Breast epithelium (tissue), 4 donors: ENCODE results near the gene FAM120A. TPM values are rescaled to one million over a fixed set of nuclear protein-coding genes. Genes with fewer than 3 reads are reported as not detected.

Experiments
- DNase-seq, 2 donors: peaks; one replicate each; pipeline ENCODE4 v3.0.0-alpha.2; 2019; ENCODE audit warnings: low spot score in 2 of 2
- H3K27ac ChIP-seq, 2 donors: fragments of 200-600 bp; sonication (generic) in 1 of 2; one replicate each; pipeline ENCODE4 v1.5.1; 2016 to 2019; ENCODE audit warnings: mild to moderate bottlenecking in 1 of 2
- H3K27me3 ChIP-seq, 2 donors: fragments of 200-600 bp; sonication (generic) in 1 of 2; one replicate each; pipeline versions ENCODE4 v1.5.1 to v1.6.0; 2017 to 2019; ENCODE audit warnings: control low read depth in 1 of 2, mild to moderate bottlenecking in 1 of 2
- H3K36me3 ChIP-seq: fragments of 200-600 bp; one replicate; pipeline ENCODE4 v1.5.1; 2019
- H3K4me1 ChIP-seq, 2 donors: fragments of 200-600 bp; sonication (generic); one replicate each; pipeline ENCODE4 v1.5.1; 2016 to 2019; ENCODE audit warnings: control low read depth in 1 of 2
- H3K4me3 ChIP-seq, 3 donors: fragments of 200-600 bp; sonication (generic); 1 replicate in 2 of 3; 2 replicates in 1 of 3; pipeline ENCODE4 v1.5.1; 2016 to 2019; ENCODE audit warnings: mild to moderate bottlenecking in 3 of 3, moderate library complexity in 2 of 3
- H3K9me3 ChIP-seq, 2 donors: fragments of 200-600 bp; sonication (generic) in 1 of 2; one replicate each; pipeline ENCODE4 v1.5.1; 2016 to 2019; ENCODE audit warnings: control low read depth in 1 of 2
- CTCF ChIP-seq, 3 donors: fragments of 450-650 bp; IDR thresholded peaks; one replicate each; pipeline ENCODE4 v1.5.1; 2016 to 2017; ENCODE audit warnings: antibody characterized with exemption in 3 of 3, mild to moderate bottlenecking in 3 of 3, moderate library complexity in 3 of 3
- POLR2A ChIP-seq: fragments of 450-650 bp; IDR thresholded peaks from one replicate; pipeline ENCODE4 v1.6.1; 2016; ENCODE audit warnings: antibody characterized with exemption, mild to moderate bottlenecking, moderate library complexity
- POLR2AphosphoS5 ChIP-seq, 3 donors: sonication (generic); formaldehyde crosslinking; IDR thresholded peaks; one replicate each; pipeline ENCODE4 v1.6.1; 2017; ENCODE audit warnings: antibody characterized with exemption in 3 of 3
- intact Hi-C: fragments of 100-400 bp; cut with DNase I; formaldehyde crosslinking; loops from one replicate; pipeline ENCODE4 v1.15.1; 2023; ENCODE audit warnings: low total_unique reads
- total RNA-seq, 3 donors: library from RNA; depleted of rRNA; stranded (reverse); fragments of >200 nt; gene quantifications; one replicate each; pipeline ENCODE4 v1.1.0, GENCODE V29; 2016

The FAM120A gene
- total RNA-seq, 3 donors from 2014 or later = 71.0 to 103 (median 89.6) TPM

- intact Hi-C loops = no loop called here
- Histone ChIP-seq H3K4me1 (peaks cover 0 to 14% of the 10 kb centered on the region in 2 donors), H3K36me3 (no peaks in the 10 kb centered on the region), H3K4me3 (no peak overlapping the region), H3K27ac (no peak overlapping the region), H3K9me3 (no peaks in the 10 kb centered on the region), H3K27me3 (no peaks in the 10 kb centered on the region)
- TF ChIP-seq POLR2AphosphoS5 (IDR thresholded peaks at IDR 0.05) = no peak
- TF ChIP-seq CTCF (IDR thresholded peaks at IDR 0.05) = no peak
- no peak for TF ChIP-seq POLR2A
- no peak for DNase-seq
Measured at GRCh38 chr9:93461414-93461743, 9.9 kb downstream of the FAM120A start.

GRCh38 chr9:93461821-93462220 is 10.3 kb downstream of the FAM120A start:
- no peaks in the 10 kb centered on the region for H3K36me3 ChIP-seq
- H3K27ac ChIP-seq = no peak overlapping the region
- TF ChIP-seq CTCF (IDR thresholded peaks at IDR 0.05) (no peak), POLR2AphosphoS5 (IDR thresholded peaks at IDR 0.05) (no peak), POLR2A (no peak)
- H3K9me3 ChIP-seq = no peaks in the 10 kb centered on the region
- DNase-seq = no peak
- no peaks in the 10 kb centered on the region for H3K27me3 ChIP-seq
- intact Hi-C loops = no loop called here
- no peak overlapping the region for H3K4me3 ChIP-seq
- H3K4me1 ChIP-seq = peaks cover 0 to 13% of the 10 kb centered on the region in 2 donors

- Histone ChIP-seq H3K9me3 (no peaks in the 10 kb centered on the region), H3K27ac (peak overlapping the region; percentile 4 to 40), H3K27me3 (no peaks in the 10 kb centered on the region), H3K4me1 (peaks cover 0 to 22% of the 10 kb centered on the region in 2 donors), H3K4me3 (no peak overlapping the region), H3K36me3 (no peaks in the 10 kb centered on the region)
- TF ChIP-seq POLR2A (no peak), CTCF (IDR thresholded peaks at IDR 0.05) (no peak), POLR2AphosphoS5 (IDR thresholded peaks at IDR 0.05) (no peak)
- DNase-seq = no peak
- intact Hi-C loops = no loop called here
Measured at GRCh38 chr9:93463638-93464248, 12.3 kb downstream of the FAM120A start.

GRCh38 chr9:93464395-93464794 is 12.9 kb downstream of the FAM120A start:
- H3K4me3 ChIP-seq = no peak overlapping the region
- no peak for DNase-seq
- intact Hi-C loops = no loop called here
- no peaks in the 10 kb centered on the region for H3K9me3 ChIP-seq
- TF ChIP-seq CTCF (IDR thresholded peaks at IDR 0.05) = no peak
- TF ChIP-seq POLR2AphosphoS5 (IDR thresholded peaks at IDR 0.05) = no peak
- TF ChIP-seq POLR2A = no peak
- H3K27ac ChIP-seq = peak overlapping the region; percentile 21 to 40
- peaks cover 0 to 23% of the 10 kb centered on the region in 2 donors for H3K4me1 ChIP-seq
- no peaks in the 10 kb centered on the region for H3K36me3 ChIP-seq
- no peaks in the 10 kb centered on the region for H3K27me3 ChIP-seq

- Histone ChIP-seq H3K27ac (peak overlapping the region; percentile 21 to 40), H3K36me3 (no peaks in the 10 kb centered on the region), H3K4me3 (no peak overlapping the region), H3K4me1 (peaks cover 0 to 26% of the 10 kb centered on the region in 2 donors), H3K27me3 (no peaks in the 10 kb centered on the region), H3K9me3 (no peaks in the 10 kb centered on the region)
- TF ChIP-seq POLR2A (no peak), POLR2AphosphoS5 (IDR thresholded peaks at IDR 0.05) (no peak), CTCF (IDR thresholded peaks at IDR 0.05) (no peak)
- intact Hi-C loops = no loop called here
- DNase-seq = no peak
Measured at GRCh38 chr9:93464876-93465275, 13.4 kb downstream of the FAM120A start.
